Astrocyte (in vitro differentiated cells and primary cell): Measurements from ENCODE around the gene AGTPBP1. TPM values are rescaled to one million over a fixed set of nuclear protein-coding genes. Genes with fewer than 3 reads are reported as not detected.
"Not testable (repeated sequence)": the region's sequence is repeated elsewhere in the genome, so short reads cannot be mapped to it uniquely, and the experiment has no call there.

ENCODE experiments used
- DNase-seq: peaks from one replicate; pipeline ENCODE4 v3.0.0-alpha.2; 2010; ENCODE audit warnings: low read depth
- FAIRE-seq: peaks from 2 replicates; lab custom pipeline; 2011; peaks lifted over from hg19 to GRCh38; lab: Jason Lieb, UNC
- H2AFZ ChIP-seq: 2 replicates; pipeline ENCODE4 v1.6.0; 2012; ENCODE audit warnings: low read depth, low read length, inconsistent platforms
- H3K27ac ChIP-seq: 2 replicates; pipeline ENCODE4 v1.5.1; 2011; ENCODE audit warnings: low read depth, low read length, inconsistent platforms
- H3K27me3 ChIP-seq: 2 replicates; pipeline ENCODE4 v1.6.0; 2011; ENCODE audit warnings: low read length, inconsistent platforms; ENCODE audit not compliant: insufficient read depth
- H3K36me3 ChIP-seq: 2 replicates; pipeline ENCODE4 v1.5.1; 2011; ENCODE audit warnings: low read length, inconsistent platforms; ENCODE audit not compliant: insufficient read depth
- H3K4me1 ChIP-seq: 2 replicates; pipeline ENCODE4 v1.5.1; 2011; ENCODE audit warnings: low read length, inconsistent platforms; ENCODE audit not compliant: insufficient read depth
- H3K4me2 ChIP-seq: 2 replicates; pipeline ENCODE4 v1.6.0; 2012; ENCODE audit warnings: low read length, inconsistent platforms
- H3K4me3 ChIP-seq: 2 replicates; pipeline ENCODE4 v1.5.1; 2011; ENCODE audit warnings: low read depth, mild to moderate bottlenecking, low read length, inconsistent platforms; ENCODE audit not compliant: insufficient read depth
- H3K79me2 ChIP-seq: 2 replicates; pipeline ENCODE4 v1.6.0; 2012; ENCODE audit warnings: mild to moderate bottlenecking, low read length, inconsistent platforms; ENCODE audit not compliant: insufficient read depth
- H3K9ac ChIP-seq: 2 replicates; pipeline ENCODE4 v1.6.0; 2012; ENCODE audit warnings: mild to moderate bottlenecking, low read length, inconsistent platforms
- H3K9me3 ChIP-seq: 2 replicates; pipeline ENCODE4 v1.5.1; 2012; ENCODE audit warnings: low read depth, mild to moderate bottlenecking, low read length, inconsistent platforms; ENCODE audit not compliant: insufficient read depth
- H4K20me1 ChIP-seq: 2 replicates; pipeline ENCODE4 v1.6.0; 2012; ENCODE audit warnings: low read length, inconsistent platforms; ENCODE audit not compliant: insufficient read depth
- H3K27ac Mint-ChIP-seq: one replicate; pipeline ENCODE4 v1.8.0; 2021; ENCODE audit warnings: mild to moderate bottlenecking, mixed read lengths; ENCODE audit not compliant: unreplicated experiment
- H3K27me3 Mint-ChIP-seq: one replicate; pipeline ENCODE4 v1.8.0; 2021; ENCODE audit warnings: low read depth, mixed read lengths; ENCODE audit not compliant: unreplicated experiment
- H3K36me3 Mint-ChIP-seq: one replicate; pipeline ENCODE4 v1.8.0; 2021; ENCODE audit warnings: low read depth, mixed read lengths; ENCODE audit not compliant: unreplicated experiment
- H3K4me1 Mint-ChIP-seq: one replicate; pipeline ENCODE4 v1.8.0; 2021; ENCODE audit warnings: low read depth, mixed read lengths; ENCODE audit not compliant: unreplicated experiment
- H3K4me3 Mint-ChIP-seq: one replicate; pipeline ENCODE4 v1.8.0; 2021; ENCODE audit warnings: mild to moderate bottlenecking, moderate library complexity, mixed read lengths; ENCODE audit not compliant: unreplicated experiment
- H3K9me3 Mint-ChIP-seq: one replicate; pipeline ENCODE4 v1.8.0; 2021; ENCODE audit warnings: mild to moderate bottlenecking, mixed read lengths; ENCODE audit not compliant: unreplicated experiment
- CTCF ChIP-seq: IDR thresholded peaks from 2 replicates; pipeline ENCODE4 v1.5.1; 2011; ENCODE audit warnings: low read depth, mild to moderate bottlenecking, inconsistent platforms, low read length, moderate library complexity; ENCODE audit not compliant: insufficient read depth
- EZH2 ChIP-seq: IDR thresholded peaks from 2 replicates; pipeline ENCODE4 v1.6.1; 2012; ENCODE audit warnings: mild to moderate bottlenecking, low read length, inconsistent platforms; ENCODE audit not compliant: insufficient read depth
- total RNA-seq: library from RNA; stranded (reverse); gene quantifications from 2 replicates; pipeline ENCODE4 v1.2.1, GENCODE V29; 2021

AGTPBP1 gene
- total RNA-seq, 1 donor from 2014 or later: 30.0 TPM

GRCh38 chr9:85756216-85756615 lies 14.5 kb upstream of the AGTPBP1 start:
- H3K79me2 ChIP-seq, H3K4me3 Mint-ChIP-seq, H3K36me3 Mint-ChIP-seq, H4K20me1 ChIP-seq, H3K9ac ChIP-seq, H3K4me2 ChIP-seq, H2AFZ ChIP-seq, H3K27ac Mint-ChIP-seq, H3K9me3 ChIP-seq, H3K4me3 ChIP-seq, H3K27me3 ChIP-seq, H3K4me1 Mint-ChIP-seq, H3K9me3 Mint-ChIP-seq, H3K27me3 Mint-ChIP-seq, H3K27ac ChIP-seq, H3K36me3 ChIP-seq, H3K4me1 ChIP-seq, DNase-seq: not testable (repeated sequence)
- FAIRE-seq: peak; percentile 32

- Histone ChIP-seq H3K4me3 (no peak overlapping the region), H3K9ac (no peak overlapping the region), H4K20me1 (no peaks in the 10 kb centered on the region), H3K27ac (no peak overlapping the region), H3K27me3 (peaks cover 27% of the 10 kb centered on the region), H3K9me3 (no peaks in the 10 kb centered on the region), H3K79me2 (no peaks in the 10 kb centered on the region), H3K4me1 (peaks cover 15% of the 10 kb centered on the region), H3K4me2 (no peak overlapping the region), H2AFZ (no peak overlapping the region), H3K36me3 (no peaks in the 10 kb centered on the region)
- no peak for DNase-seq
- no peak for FAIRE-seq
- no peaks in the 10 kb centered on the region for H3K36me3 Mint-ChIP-seq
- H3K27ac Mint-ChIP-seq: no peak overlapping the region
- no peak overlapping the region for H3K4me3 Mint-ChIP-seq
- TF ChIP-seq EZH2: no peak
- no peak for TF ChIP-seq CTCF
- H3K27me3 Mint-ChIP-seq: peaks cover 13% of the 10 kb centered on the region
- H3K9me3 Mint-ChIP-seq: no peaks in the 10 kb centered on the region
- peaks cover 7% of the 10 kb centered on the region for H3K4me1 Mint-ChIP-seq
Observed at GRCh38 chr9:85746309-85746708, 4.6 kb upstream of the AGTPBP1 start.

GRCh38 chr9:85745203-85745602 lies 3.4 kb upstream of the AGTPBP1 start:
- no peak overlapping the region for H3K4me3 ChIP-seq
- H3K4me1 Mint-ChIP-seq: peaks cover 7% of the 10 kb centered on the region
- no peak for DNase-seq
- FAIRE-seq: no peak
- no peak overlapping the region for H2AFZ ChIP-seq
- peaks cover 9% of the 10 kb centered on the region for H4K20me1 ChIP-seq
- TF ChIP-seq EZH2 (no peak), CTCF (no peak)
- no peak overlapping the region for H3K9ac ChIP-seq
- H3K79me2 ChIP-seq: peaks cover 6% of the 10 kb centered on the region
- no peak overlapping the region for H3K4me2 ChIP-seq
- no peak overlapping the region for H3K27ac Mint-ChIP-seq
- H3K36me3 ChIP-seq: no peaks in the 10 kb centered on the region
- no peak overlapping the region for H3K27ac ChIP-seq
- no peaks in the 10 kb centered on the region for H3K36me3 Mint-ChIP-seq
- no peak overlapping the region for H3K4me3 Mint-ChIP-seq
- H3K27me3 Mint-ChIP-seq: peaks cover 9% of the 10 kb centered on the region
- H3K9me3 ChIP-seq: no peaks in the 10 kb centered on the region
- no peaks in the 10 kb centered on the region for H3K9me3 Mint-ChIP-seq
- peaks cover 27% of the 10 kb centered on the region for H3K27me3 ChIP-seq
- peaks cover 15% of the 10 kb centered on the region for H3K4me1 ChIP-seq
